Loucy (cell line): ENCODE measurements around the gene BDKRB1.

Experiments used
- EZH2phosphoT487 ChIP-seq: fragments of 200-600 bp; IDR thresholded peaks from 2 replicates; pipeline ENCODE4 v1.6.1; 2018; ENCODE audit warnings: antibody characterized with exemption, mild to moderate bottlenecking, moderate library complexity, borderline replicate concordance
- TF ChIP-seq, protein P1 (sequence below): fragments of 200-600 bp; sonication (generic); conservative IDR thresholded peaks from 2 replicates; pipeline ENCODE4 v1.5.1; 2014; ENCODE audit warnings: mild to moderate bottlenecking, antibody characterized with exemption, low read length

- TF ChIP-seq, protein P1, sequence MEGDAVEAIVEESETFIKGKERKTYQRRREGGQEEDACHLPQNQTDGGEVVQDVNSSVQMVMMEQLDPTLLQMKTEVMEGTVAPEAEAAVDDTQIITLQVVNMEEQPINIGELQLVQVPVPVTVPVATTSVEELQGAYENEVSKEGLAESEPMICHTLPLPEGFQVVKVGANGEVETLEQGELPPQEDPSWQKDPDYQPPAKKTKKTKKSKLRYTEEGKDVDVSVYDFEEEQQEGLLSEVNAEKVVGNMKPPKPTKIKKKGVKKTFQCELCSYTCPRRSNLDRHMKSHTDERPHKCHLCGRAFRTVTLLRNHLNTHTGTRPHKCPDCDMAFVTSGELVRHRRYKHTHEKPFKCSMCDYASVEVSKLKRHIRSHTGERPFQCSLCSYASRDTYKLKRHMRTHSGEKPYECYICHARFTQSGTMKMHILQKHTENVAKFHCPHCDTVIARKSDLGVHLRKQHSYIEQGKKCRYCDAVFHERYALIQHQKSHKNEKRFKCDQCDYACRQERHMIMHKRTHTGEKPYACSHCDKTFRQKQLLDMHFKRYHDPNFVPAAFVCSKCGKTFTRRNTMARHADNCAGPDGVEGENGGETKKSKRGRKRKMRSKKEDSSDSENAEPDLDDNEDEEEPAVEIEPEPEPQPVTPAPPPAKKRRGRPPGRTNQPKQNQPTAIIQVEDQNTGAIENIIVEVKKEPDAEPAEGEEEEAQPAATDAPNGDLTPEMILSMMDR = no peak
- no peak for TF ChIP-seq EZH2phosphoT487
Measured at GRCh38 chr14:96252999-96253539, 2.9 kb upstream of the BDKRB1 start.
